HEK293T (cell line): ENCODE results near the gene MED8.

Experiments used
- ARNT ChIP-seq: fragments of 450-650 bp; IDR thresholded peaks from 2 replicates; pipeline ENCODE4 v1.6.1; 2017; ENCODE audit warnings: mild to moderate bottlenecking
- BHLHE40 ChIP-seq: fragments of 450-650 bp; IDR thresholded peaks from 2 replicates; pipeline ENCODE4 v1.6.1; 2016; ENCODE audit warnings: mild to moderate bottlenecking, moderate library complexity, borderline replicate concordance
- ELF4 ChIP-seq: fragments of 450-650 bp; IDR thresholded peaks from 2 replicates; pipeline ENCODE4 v1.6.1; 2017; ENCODE audit warnings: antibody characterized with exemption
- FOXA1 ChIP-seq: fragments of 450-650 bp; IDR thresholded peaks from 2 replicates; pipeline ENCODE4 v1.6.1; 2016; ENCODE audit warnings: mild to moderate bottlenecking
- FOXK2 ChIP-seq: fragments of 450-650 bp; IDR thresholded peaks from 2 replicates; pipeline ENCODE4 v1.6.1; 2016; ENCODE audit warnings: mild to moderate bottlenecking
- FOXM1 ChIP-seq: fragments of 450-650 bp; IDR thresholded peaks from 2 replicates; pipeline ENCODE4 v1.6.1; 2017; ENCODE audit warnings: mild to moderate bottlenecking, borderline replicate concordance
- HDGF ChIP-seq: fragments of 450-650 bp; IDR thresholded peaks from 2 replicates; pipeline ENCODE4 v1.6.1; 2017; ENCODE audit warnings: antibody characterized with exemption, borderline replicate concordance
- LEF1 ChIP-seq: fragments of 450-650 bp; IDR thresholded peaks from 2 replicates; pipeline ENCODE4 v1.6.1; 2017; ENCODE audit warnings: mild to moderate bottlenecking, borderline replicate concordance
- NFRKB ChIP-seq: fragments of 450-650 bp; IDR thresholded peaks from 2 replicates; pipeline ENCODE4 v1.6.1; 2016; ENCODE audit warnings: mild to moderate bottlenecking, moderate library complexity
- PKNOX1 ChIP-seq: fragments of 450-650 bp; IDR thresholded peaks from 2 replicates; pipeline ENCODE4 v1.6.1; 2016
- SP1 ChIP-seq: fragments of 450-650 bp; IDR thresholded peaks from 2 replicates; pipeline ENCODE4 v1.6.1; 2017
- SUZ12 ChIP-seq: fragments of 450-650 bp; IDR thresholded peaks from 2 replicates; pipeline ENCODE4 v1.6.1; 2016; ENCODE audit warnings: mild to moderate bottlenecking
- TARDBP ChIP-seq: fragments of 450-650 bp; IDR thresholded peaks from 2 replicates; pipeline ENCODE4 v1.6.1; 2016
- ZNF384 ChIP-seq: fragments of 450-650 bp; IDR thresholded peaks from 2 replicates; pipeline ENCODE4 v1.6.1; 2016

DNA sequence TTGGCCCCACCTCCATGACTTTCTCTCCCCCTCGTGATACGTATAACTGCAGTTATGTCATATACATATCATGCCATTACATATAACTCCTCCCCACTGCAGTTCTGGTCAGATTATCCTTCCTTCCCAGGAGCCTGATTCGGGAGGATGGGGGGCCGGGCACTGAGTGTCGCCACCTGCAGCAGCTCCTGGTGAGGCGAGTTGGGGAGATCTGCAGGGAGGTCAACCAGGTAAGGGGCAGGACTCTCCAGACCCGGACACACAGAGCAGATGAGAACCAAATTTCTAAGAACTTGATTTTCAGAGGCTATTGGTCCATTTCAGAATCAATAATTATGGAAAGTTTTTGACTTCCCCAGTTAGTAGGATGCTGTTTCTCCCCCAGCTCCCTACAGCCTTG is 44.7 kb upstream of the MED8 start:
- TF ChIP-seq SP1 (no peak), FOXA1 (no peak), HDGF (no peak), ZNF384 (no peak), PKNOX1 (no peak), ELF4 (no peak), ARNT (no peak), FOXM1 (no peak), NFRKB (no peak), LEF1 (no peak), BHLHE40 (no peak), SUZ12 (no peak), TARDBP (no peak), FOXK2 (no peak)
